ENCODE data around the gene USP31.

- TF ChIP-seq CTCF (IDR thresholded peaks at IDR 0.05) (no peak), POLR2A (IDR thresholded peaks at IDR 0.05) (no peak)
Measured at GRCh38 chr16:23088018-23088417, 61.2 kb downstream of the USP31 start.

All from thyroid gland (tissue), 4 donors.